DOHH2 (cell line): Measurements from ENCODE around the gene NRL.

Source experiments
- H3F3A ChIP-seq: fragments of 200-600 bp; sonication (generic), shearing (Covaris generic); 2 replicates; pipeline ENCODE4 v1.6.0; 2016; ENCODE audit warnings: antibody characterized with exemption, mild to moderate bottlenecking; ENCODE audit not compliant: control insufficient read depth, insufficient read depth
- H3K27ac ChIP-seq: fragments of 200-600 bp; sonication (generic); 2 replicates; pipeline ENCODE4 v1.5.1; 2014; ENCODE audit warnings: low read depth, mild to moderate bottlenecking, low read length, moderate library complexity
- H3K27me3 ChIP-seq: fragments of 200-600 bp; sonication (generic); 2 replicates; pipeline ENCODE4 v1.6.1; 2014; ENCODE audit warnings: mild to moderate bottlenecking, low read length, mixed read lengths; ENCODE audit not compliant: control insufficient read depth
- H3K36me3 ChIP-seq: fragments of 200-600 bp; sonication (generic); 2 replicates; pipeline ENCODE4 v1.6.1; 2014; ENCODE audit warnings: mild to moderate bottlenecking, low read length, moderate library complexity, mixed read lengths; ENCODE audit not compliant: control insufficient read depth
- H3K4me1 ChIP-seq: fragments of 200-600 bp; sonication (generic); 2 replicates; pipeline ENCODE4 v1.6.1; 2014; ENCODE audit warnings: mild to moderate bottlenecking, low read length, mixed read lengths; ENCODE audit not compliant: control insufficient read depth
- H3K4me2 ChIP-seq: fragments of 200-600 bp; sonication (generic); 2 replicates; pipeline ENCODE4 v1.6.0; 2014; ENCODE audit warnings: mild to moderate bottlenecking, low read length, moderate library complexity
- H3K4me3 ChIP-seq: fragments of 200-600 bp; sonication (generic); 2 replicates; pipeline ENCODE4 v1.5.1; 2014; ENCODE audit warnings: mild to moderate bottlenecking, low read length, mixed read lengths
- H3K79me2 ChIP-seq: fragments of 200-600 bp; sonication (generic); 2 replicates; pipeline ENCODE4 v1.6.1; 2014; ENCODE audit warnings: mild to moderate bottlenecking, low read length, mixed read lengths; ENCODE audit not compliant: control insufficient read depth
- H3K9me2 ChIP-seq: fragments of 200-600 bp; sonication (generic); replicated peaks from 2 replicates; pipeline ENCODE4 v1.6.1; 2014; ENCODE audit warnings: mild to moderate bottlenecking, low read length, mixed read lengths; ENCODE audit not compliant: control insufficient read depth
- H3K9me3 ChIP-seq: fragments of 200-600 bp; sonication (generic); 2 replicates; pipeline ENCODE4 v1.6.1; 2014; ENCODE audit warnings: antibody characterized with exemption, low read length, mixed read lengths; ENCODE audit not compliant: control insufficient read depth, insufficient read depth
- H4K20me1 ChIP-seq: fragments of 200-600 bp; sonication (generic); 2 replicates; pipeline ENCODE4 v1.6.0; 2014; ENCODE audit warnings: low read depth, mild to moderate bottlenecking, antibody characterized with exemption, low read length, moderate library complexity; ENCODE audit not compliant: control insufficient read depth, insufficient read depth
- EZH2phosphoT487 ChIP-seq: fragments of 200-600 bp; sonication (generic); IDR thresholded peaks from 2 replicates; pipeline ENCODE4 v1.6.1; 2017; ENCODE audit warnings: borderline replicate concordance, mild to moderate bottlenecking, antibody characterized with exemption, low read length, moderate library complexity, mixed read lengths
- TF ChIP-seq, protein P1 (sequence below): fragments of 200-600 bp; sonication (generic); IDR thresholded peaks from one replicate; pipeline ENCODE4 v1.5.1; 2014; ENCODE audit warnings: antibody characterized with exemption, mild to moderate bottlenecking, low read depth, low read length; ENCODE audit not compliant: poor library complexity, severe bottlenecking

NRL gene

GRCh38 chr14:24096545-24097181, 18.1 kb downstream of the NRL start:
- H3K4me2 ChIP-seq = no peak overlapping the region
- H3K27me3 ChIP-seq = no peaks in the 10 kb centered on the region
- H3K27ac ChIP-seq = no peak overlapping the region

DNA sequence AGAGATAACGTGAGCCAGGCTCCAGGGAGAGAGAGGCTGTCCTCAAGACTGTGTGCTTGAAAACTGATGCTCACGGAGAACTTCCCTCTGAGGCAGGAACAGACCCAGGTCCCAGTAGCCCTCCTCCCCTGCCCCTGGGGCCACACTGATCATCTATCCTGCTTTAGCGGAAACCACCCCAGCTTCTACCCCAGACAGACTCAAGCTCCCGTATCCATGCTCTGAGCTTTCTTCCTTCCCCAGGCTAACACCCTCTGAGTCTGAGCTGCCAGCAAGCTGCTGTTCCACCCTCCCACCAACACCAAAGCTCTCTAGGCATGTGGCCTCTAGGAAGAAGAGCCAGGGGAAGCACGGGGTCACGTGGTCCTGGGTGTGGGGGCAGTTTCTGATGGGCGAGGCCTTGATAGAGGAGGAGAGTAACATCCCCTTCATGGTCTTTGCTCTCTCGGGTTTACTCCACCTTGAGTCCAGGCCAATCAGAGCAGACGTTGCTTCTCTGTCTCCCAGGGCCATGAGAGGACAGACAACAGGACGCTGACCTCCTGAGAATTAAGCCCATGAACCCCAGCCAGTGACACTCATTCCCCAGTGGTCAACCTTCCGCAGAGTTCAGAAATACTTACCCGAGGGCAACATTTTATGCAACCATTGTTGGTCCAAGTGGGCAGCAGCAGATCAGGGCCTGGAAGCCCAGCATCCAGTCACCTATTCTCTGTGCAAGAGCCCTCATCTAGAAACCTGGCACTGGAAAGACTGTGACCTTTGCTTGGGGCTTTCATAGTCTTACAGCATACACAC, 19.3 kb downstream of the NRL start:
- peak overlapping the region; percentile 93 for H3K27ac ChIP-seq
- H3K4me3 ChIP-seq = peak overlapping the region; percentile 87
- peaks cover 17% of the 10 kb centered on the region for H3K79me2 ChIP-seq
- H3F3A ChIP-seq = peaks cover 14% of the 10 kb centered on the region
- H3K4me1 ChIP-seq = peaks cover 30% of the 10 kb centered on the region
- peak overlapping the region; percentile 86 for H3K4me2 ChIP-seq
- H3K9me3 ChIP-seq = no peaks in the 10 kb centered on the region
- H3K27me3 ChIP-seq = no peaks in the 10 kb centered on the region
- H3K9me2 ChIP-seq = no peaks in the 10 kb centered on the region
- H3K36me3 ChIP-seq = peaks cover 40% of the 10 kb centered on the region
- no peak for TF ChIP-seq EZH2phosphoT487
- TF ChIP-seq, protein P1, sequence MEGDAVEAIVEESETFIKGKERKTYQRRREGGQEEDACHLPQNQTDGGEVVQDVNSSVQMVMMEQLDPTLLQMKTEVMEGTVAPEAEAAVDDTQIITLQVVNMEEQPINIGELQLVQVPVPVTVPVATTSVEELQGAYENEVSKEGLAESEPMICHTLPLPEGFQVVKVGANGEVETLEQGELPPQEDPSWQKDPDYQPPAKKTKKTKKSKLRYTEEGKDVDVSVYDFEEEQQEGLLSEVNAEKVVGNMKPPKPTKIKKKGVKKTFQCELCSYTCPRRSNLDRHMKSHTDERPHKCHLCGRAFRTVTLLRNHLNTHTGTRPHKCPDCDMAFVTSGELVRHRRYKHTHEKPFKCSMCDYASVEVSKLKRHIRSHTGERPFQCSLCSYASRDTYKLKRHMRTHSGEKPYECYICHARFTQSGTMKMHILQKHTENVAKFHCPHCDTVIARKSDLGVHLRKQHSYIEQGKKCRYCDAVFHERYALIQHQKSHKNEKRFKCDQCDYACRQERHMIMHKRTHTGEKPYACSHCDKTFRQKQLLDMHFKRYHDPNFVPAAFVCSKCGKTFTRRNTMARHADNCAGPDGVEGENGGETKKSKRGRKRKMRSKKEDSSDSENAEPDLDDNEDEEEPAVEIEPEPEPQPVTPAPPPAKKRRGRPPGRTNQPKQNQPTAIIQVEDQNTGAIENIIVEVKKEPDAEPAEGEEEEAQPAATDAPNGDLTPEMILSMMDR = no peak
- no peaks in the 10 kb centered on the region for H4K20me1 ChIP-seq

More at GRCh38 chr14:24096545-24097181, 18.1 kb downstream of the NRL start:
- TF ChIP-seq, protein P1 = no peak
- no peak for TF ChIP-seq EZH2phosphoT487
- Histone ChIP-seq H3K9me3 (no peaks in the 10 kb centered on the region), H4K20me1 (no peaks in the 10 kb centered on the region), H3K4me3 (no peak overlapping the region), H3K36me3 (peaks cover 49% of the 10 kb centered on the region), H3K79me2 (peaks cover 17% of the 10 kb centered on the region), H3F3A (peaks cover 14% of the 10 kb centered on the region), H3K4me1 (peaks cover 22% of the 10 kb centered on the region), H3K9me2 (no peaks in the 10 kb centered on the region)

DNA sequence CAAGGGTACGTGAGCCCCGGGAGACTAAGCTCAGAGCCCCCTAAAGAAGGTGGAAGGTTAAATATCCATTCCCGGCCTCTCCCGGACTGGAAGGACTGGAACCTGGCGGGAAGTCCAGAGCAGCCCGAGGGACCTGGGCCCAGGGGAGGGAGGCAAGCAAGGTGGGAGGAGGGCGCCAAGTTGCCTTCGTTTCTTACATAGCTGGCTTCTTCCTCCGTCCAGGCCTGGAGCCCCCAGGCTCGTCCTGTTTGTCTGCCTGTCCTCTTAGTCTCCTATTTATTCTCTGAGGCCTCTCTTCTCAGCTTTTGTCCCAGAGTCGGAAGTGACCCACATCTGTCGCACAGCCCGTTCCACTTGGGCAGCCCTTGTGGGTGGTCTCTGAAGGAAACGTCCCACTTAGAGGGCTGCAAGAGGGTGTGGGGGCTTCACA, 19.9 kb downstream of the NRL start:
- H3F3A ChIP-seq = peaks cover 14% of the 10 kb centered on the region
- peaks cover 33% of the 10 kb centered on the region for H3K4me1 ChIP-seq
- H4K20me1 ChIP-seq = no peaks in the 10 kb centered on the region
- peak overlapping the region; percentile 86 for H3K4me2 ChIP-seq
- peak overlapping the region; percentile 93 for H3K27ac ChIP-seq
- H3K79me2 ChIP-seq = peaks cover 17% of the 10 kb centered on the region
- H3K36me3 ChIP-seq = peaks cover 34% of the 10 kb centered on the region
- no peaks in the 10 kb centered on the region for H3K9me2 ChIP-seq
- TF ChIP-seq, protein P1 = no peak
- TF ChIP-seq EZH2phosphoT487 = no peak
- H3K27me3 ChIP-seq = no peaks in the 10 kb centered on the region
- no peaks in the 10 kb centered on the region for H3K9me3 ChIP-seq
- H3K4me3 ChIP-seq = peak overlapping the region; percentile 87
